Measurements from ENCODE around the gene PDP2. TPM values are rescaled to one million over a fixed set of nuclear protein-coding genes. Genes with fewer than 3 reads are reported as not detected.

The PDP2 gene
- total and polyA plus RNA-seq, 10 of the 15 experiments (the other 5 are each of a cell fraction or from before 2014, with no cell fraction given), result 1.9 to 31.1 (median 6.2) TPM

DNA sequence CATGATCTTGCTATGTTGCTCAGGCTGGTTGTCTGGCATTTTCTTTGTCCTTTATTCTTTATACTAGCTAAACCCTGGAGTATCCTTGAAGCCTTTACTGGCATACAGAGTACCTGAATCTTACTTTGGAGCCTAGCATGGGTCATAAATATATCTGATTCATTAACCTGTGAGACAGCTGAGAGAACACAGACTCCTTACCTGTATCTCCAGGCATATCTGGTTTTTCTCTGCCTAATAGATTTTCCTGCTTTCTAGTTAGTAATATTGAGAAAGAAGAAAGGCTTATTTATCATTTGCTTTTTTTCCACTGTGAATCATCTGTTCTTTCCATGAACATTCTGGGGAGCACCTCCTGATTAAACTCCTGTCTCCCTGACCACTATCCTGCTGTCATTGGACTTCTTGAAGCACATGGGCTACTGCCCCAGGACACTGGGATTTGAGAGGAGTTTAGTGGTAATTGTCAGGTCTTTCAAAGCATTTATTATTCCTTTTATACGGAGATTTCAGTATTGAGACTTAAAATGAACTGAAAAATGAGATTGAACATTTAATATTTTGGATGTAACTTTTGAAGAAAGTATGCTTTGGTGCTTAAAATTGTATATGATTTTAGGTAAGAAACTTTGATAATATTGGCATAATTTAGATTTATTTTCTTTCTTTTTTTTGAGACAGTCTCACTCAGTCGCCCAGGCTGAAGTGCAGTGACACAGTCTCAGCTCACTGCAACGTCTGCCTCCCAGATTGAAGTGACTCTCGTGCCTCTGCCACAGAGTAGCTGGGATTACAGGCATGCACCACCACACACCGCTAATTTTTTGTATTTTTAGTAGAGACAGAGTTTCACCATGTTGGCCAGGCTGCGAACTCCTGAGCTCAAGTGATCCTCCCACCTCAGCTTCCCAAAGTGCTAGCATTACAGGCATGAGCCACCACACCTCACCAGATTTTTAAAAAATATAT lies 8.6 kb downstream of the PDP2 start (continued):
- TF ChIP-seq SRF (IDR thresholded peaks at IDR 0.05; ENCODE audit: low read depth in 2 of 2, low read length in 2 of 2) (no peak), STAT1 (conservative IDR thresholded peaks at IDR 0.05) (no peak)

DNA sequence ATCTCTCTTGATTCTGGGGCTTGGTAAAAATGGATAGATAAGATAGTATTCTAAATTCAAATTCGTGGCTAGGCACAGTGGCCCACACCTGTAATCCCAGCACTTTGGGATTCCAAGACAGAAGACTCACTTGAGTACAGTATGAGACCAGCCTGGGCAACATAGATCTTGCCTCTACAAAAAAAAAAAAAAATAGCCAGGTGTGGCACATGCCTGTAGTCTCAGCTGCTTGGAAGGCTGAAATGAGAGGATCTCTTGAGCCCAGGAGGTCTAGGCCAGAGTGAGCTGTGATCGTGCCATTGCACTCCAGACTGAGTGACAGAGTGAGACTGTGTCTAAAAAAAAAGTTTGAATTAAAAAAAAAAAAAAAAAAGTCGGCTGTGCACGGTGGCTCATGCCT lies 9.3 kb downstream of the PDP2 start:
- H3K4me3 ChIP-seq, result no peak overlapping the region
- intact Hi-C loops (cut with micrococcal nuclease; ENCODE audit: unreplicated experiment) (no loop called here), in situ Hi-C loops (cut with MboI) (no loop called here)
- TF ChIP-seq SUPT20H (IDR thresholded peaks at IDR 0.05; ENCODE audit: borderline replicate concordance, control insufficient read depth, low read depth, low read length) (no peak), SUZ12 (IDR thresholded peaks at IDR 0.05; ENCODE audit: unreplicated experiment) (no peak), SIX5 (IDR thresholded peaks at IDR 0.05; ENCODE audit: low read depth, low read length, severe bottlenecking) (no peak), KDM1A (IDR thresholded peaks at IDR 0.05; ENCODE audit: borderline replicate concordance) (no peak), EED (IDR thresholded peaks at IDR 0.05; ENCODE audit: low read depth) (no peak), GABPA (IDR thresholded peaks at IDR 0.05; ENCODE audit: low read depth) (no peak), MTA3 (IDR thresholded peaks at IDR 0.05; ENCODE audit: borderline replicate concordance, low read length) (no peak), SIN3A (IDR thresholded peaks at IDR 0.05; ENCODE audit: low read depth, low read length) (no peak), EZH2 (IDR thresholded peaks at IDR 0.05; ENCODE audit: borderline replicate concordance, control insufficient read depth, low read depth, low read length) (no peak), ZNF24 (IDR thresholded peaks at IDR 0.05) (no peak), BMI1 (IDR thresholded peaks at IDR 0.05; ENCODE audit: borderline replicate concordance) (no peak)
- TF ChIP-seq, protein P1, sequence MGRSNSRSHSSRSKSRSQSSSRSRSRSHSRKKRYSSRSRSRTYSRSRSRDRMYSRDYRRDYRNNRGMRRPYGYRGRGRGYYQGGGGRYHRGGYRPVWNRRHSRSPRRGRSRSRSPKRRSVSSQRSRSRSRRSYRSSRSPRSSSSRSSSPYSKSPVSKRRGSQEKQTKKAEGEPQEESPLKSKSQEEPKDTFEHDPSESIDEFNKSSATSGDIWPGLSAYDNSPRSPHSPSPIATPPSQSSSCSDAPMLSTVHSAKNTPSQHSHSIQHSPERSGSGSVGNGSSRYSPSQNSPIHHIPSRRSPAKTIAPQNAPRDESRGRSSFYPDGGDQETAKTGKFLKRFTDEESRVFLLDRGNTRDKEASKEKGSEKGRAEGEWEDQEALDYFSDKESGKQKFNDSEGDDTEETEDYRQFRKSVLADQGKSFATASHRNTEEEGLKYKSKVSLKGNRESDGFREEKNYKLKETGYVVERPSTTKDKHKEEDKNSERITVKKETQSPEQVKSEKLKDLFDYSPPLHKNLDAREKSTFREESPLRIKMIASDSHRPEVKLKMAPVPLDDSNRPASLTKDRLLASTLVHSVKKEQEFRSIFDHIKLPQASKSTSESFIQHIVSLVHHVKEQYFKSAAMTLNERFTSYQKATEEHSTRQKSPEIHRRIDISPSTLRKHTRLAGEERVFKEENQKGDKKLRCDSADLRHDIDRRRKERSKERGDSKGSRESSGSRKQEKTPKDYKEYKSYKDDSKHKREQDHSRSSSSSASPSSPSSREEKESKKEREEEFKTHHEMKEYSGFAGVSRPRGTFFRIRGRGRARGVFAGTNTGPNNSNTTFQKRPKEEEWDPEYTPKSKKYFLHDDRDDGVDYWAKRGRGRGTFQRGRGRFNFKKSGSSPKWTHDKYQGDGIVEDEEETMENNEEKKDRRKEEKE (IDR thresholded peaks at IDR 0.05), result no peak
- WGBS (ENCODE audit: insufficient coverage, insufficient replicate concordance, low lambda C conversion rate, missing lambda C conversion rate), result 52% methylated on average over 3 of the region's 4 CpGs
- ATAC-seq (no peak), DNase-seq (ENCODE audit: low read depth, low spot score) (no peak), FAIRE-seq (no peak)
- peaks cover 3 to 4% of the 10 kb centered on the region in 2 experiments for H3K36me3 ChIP-seq (ENCODE audit: control insufficient read depth in 2 of 2, insufficient read depth in 2 of 2, low read length in 1 of 2)
- no peak overlapping the region for H3K4me2 ChIP-seq (ENCODE audit: control insufficient read depth, insufficient read depth)
- POLR2A ChIA-PET, result interaction anchor here (0.6 kb wide), 1 partner anchor 22 kb away, joined by 3 read pairs; no protein-coding TSS in a partner anchor
- H4K20me1 ChIP-seq (ENCODE audit: control insufficient read depth, insufficient read depth), result no peaks in the 10 kb centered on the region
- BruUV-seq (replicated peaks), result no TSS peak
- H2AFZ ChIP-seq (ENCODE audit: control insufficient read depth, low read depth, low read length), result no peak overlapping the region
- no peak overlapping the region for H3K27ac ChIP-seq (ENCODE audit: control insufficient read depth, insufficient read depth)
- CTCF ChIA-PET, result interaction anchor here (0.6 to 9.7 kb wide), 5 partner anchors 22 to 265 kb away, joined by 3 to 77 read pairs (median 3); partner anchors contain the start of genes NAE1 and RRAD
- no peaks in the 10 kb centered on the region for H3K9me3 ChIP-seq (replicated peaks; ENCODE audit: control insufficient read depth, insufficient read depth, low read length)
- H3K27me3 ChIP-seq (replicated peaks in 1 of 2; ENCODE audit: control insufficient read depth in 2 of 2, insufficient read depth in 2 of 2, low read length in 1 of 2), result no peaks in the 10 kb centered on the region
- SMC1A ChIA-PET (ENCODE audit: uncharacterized antibody, unreplicated experiment), result interaction anchor here (1.0 to 1.5 kb wide), 2 partner anchors 8 to 85 kb away, joined by 3 to 4 read pairs; no protein-coding TSS in a partner anchor
- no peaks in the 10 kb centered on the region; the same call in 1 of the 2 replicates for H3K4me1 ChIP-seq (ENCODE audit: control insufficient read depth, insufficient read depth, low read length)
- H3K79me2 ChIP-seq (ENCODE audit: control insufficient read depth, insufficient read depth, low read length), result no peaks in the 10 kb centered on the region
- no peak overlapping the region for H3K9ac ChIP-seq (ENCODE audit: control insufficient read depth, insufficient read depth, low read length)
- RAD21 ChIA-PET (ENCODE audit: unreplicated experiment), result no interaction called here

Measured in GM12878 (cell line).